PC-9 (cell line): ENCODE data around the gene TRABD. TPM values are rescaled to one million over a fixed set of nuclear protein-coding genes. Genes with fewer than 3 reads are reported as not detected.

Experiments used
- BruUV-seq: library from RNA; stranded (reverse); fragments of 400-500 nt; replicated peaks from 2 replicates; lab custom pipeline; 2021; lab: Mats Ljungman, UMichigan
- CTCF ChIA-PET: fragments of 300-600 bp; sonication (Branson Sonifier 250); formaldehyde crosslinking; loops from one replicate; lab custom pipeline; 2022; ENCODE audit warnings: antibody characterized with exemption; lab: Charles Lee
- POLR2A ChIA-PET: fragments of 300-600 bp; sonication (Branson Sonifier 250); formaldehyde crosslinking; loops from one replicate; lab custom pipeline; 2022; ENCODE audit warnings: antibody characterized with exemption; ENCODE audit not compliant: unreplicated experiment; lab: Charles Lee
- DNase-seq, 2 experiments: peaks; one replicate each; pipeline versions ENCODE4 v3.0.0 to v3.0.0-alpha.2; 2015 to 2022; ENCODE audit warnings: mixed read lengths in 1 of 2
- H2AFZ ChIP-seq: fragments of 200-600 bp; sonication (generic); 2 replicates; pipeline ENCODE4 v1.8.1; 2017; ENCODE audit warnings: antibody characterized with exemption
- H3F3A ChIP-seq: fragments of 200-600 bp; sonication (generic); 2 replicates; pipeline ENCODE4 v1.8.1; 2017; ENCODE audit warnings: antibody characterized with exemption, mild to moderate bottlenecking, low read depth; ENCODE audit not compliant: insufficient read depth
- H3K27ac ChIP-seq: fragments of 200-600 bp; sonication (generic); 2 replicates; pipeline ENCODE4 v1.6.1; 2016; ENCODE audit warnings: mixed run types
- H3K27me3 ChIP-seq: fragments of 200-600 bp; sonication (generic); 2 replicates; pipeline ENCODE4 v1.6.1; 2016; ENCODE audit warnings: low read depth, mixed run types; ENCODE audit not compliant: insufficient read depth
- H3K36me3 ChIP-seq: fragments of 200-600 bp; sonication (generic); 2 replicates; pipeline ENCODE4 v1.6.1; 2016; ENCODE audit warnings: low read depth, mixed run types
- H3K4me1 ChIP-seq: fragments of 200-600 bp; sonication (generic); replicated peaks from 2 replicates; pipeline ENCODE4 v1.6.1; 2016; ENCODE audit warnings: mixed run types; ENCODE audit not compliant: insufficient read depth
- H3K4me2 ChIP-seq: fragments of 200-600 bp; sonication (generic); 2 replicates; pipeline ENCODE4 v1.6.1; 2017; ENCODE audit warnings: mixed run types
- H3K4me3 ChIP-seq: fragments of 200-600 bp; sonication (generic); 2 replicates; pipeline ENCODE4 v1.6.1; 2016; ENCODE audit warnings: mixed run types
- H3K79me2 ChIP-seq: fragments of 200-600 bp; sonication (generic); 2 replicates; pipeline ENCODE4 v1.6.1; 2017; ENCODE audit warnings: low read depth, mixed run types
- H3K9me2 ChIP-seq: fragments of 200-600 bp; sonication (generic); 2 replicates; pipeline ENCODE4 v1.8.1; 2017; ENCODE audit warnings: mild to moderate bottlenecking; ENCODE audit not compliant: insufficient read depth
- H3K9me3 ChIP-seq: fragments of 200-600 bp; sonication (generic); 2 replicates; pipeline ENCODE4 v1.8.1; 2016; ENCODE audit warnings: low read depth; ENCODE audit not compliant: insufficient read depth
- H4K20me1 ChIP-seq: fragments of 200-600 bp; sonication (generic); 2 replicates; pipeline ENCODE4 v1.8.1; 2017; ENCODE audit not compliant: insufficient read depth
- CTCF ChIP-seq: fragments of 200-600 bp; sonication (generic); conservative IDR thresholded peaks from 2 replicates; pipeline ENCODE4 v1.6.1; 2017; ENCODE audit warnings: mixed run types, antibody characterized with exemption, mild to moderate bottlenecking, moderate library complexity
- EZH2 ChIP-seq: fragments of 200-600 bp; sonication (generic); IDR thresholded peaks from 2 replicates; pipeline ENCODE4 v1.8.0; 2017; ENCODE audit warnings: antibody characterized with exemption, low read depth
- intact Hi-C: fragments of 100-400 bp; cut with micrococcal nuclease; formaldehyde crosslinking; loops from one replicate; pipeline ENCODE4 v1.10.0; 2022; ENCODE audit not compliant: unreplicated experiment
- total RNA-seq: library from RNA; stranded (reverse); gene quantifications from 2 replicates; pipeline ENCODE4 v1.2.3, GENCODE V29; 2021

Gene TRABD
- total RNA-seq, 1 experiment from 2014 or later = 68.2 TPM

GRCh38 chr22:50138041-50138440 lies 47.7 kb upstream of the TRABD start:
- Histone ChIP-seq H3K4me2 (no peak overlapping the region), H3K4me3 (no peak overlapping the region), H3K4me1 (no peaks in the 10 kb centered on the region), H3K79me2 (no peaks in the 10 kb centered on the region), H2AFZ (no peak overlapping the region), H3K27ac (no peak overlapping the region), H3K36me3 (no peaks in the 10 kb centered on the region), H3K9me3 (no peaks in the 10 kb centered on the region), H3F3A (no peaks in the 10 kb centered on the region), H3K9me2 (no peaks in the 10 kb centered on the region), H4K20me1 (no peaks in the 10 kb centered on the region), H3K27me3 (peaks cover 10% of the 10 kb centered on the region)
- intact Hi-C loops = no loop called here
- TF ChIP-seq EZH2 = no peak
- TF ChIP-seq CTCF = no peak
- no TSS peak for BruUV-seq
- ChIA-PET POLR2A (no interaction called here), CTCF (no interaction called here)
- no peak for DNase-seq

GRCh38 chr22:50138988-50139387 lies 46.7 kb upstream of the TRABD start:
- Histone ChIP-seq H3K36me3 (no peaks in the 10 kb centered on the region), H3K27ac (no peak overlapping the region), H3K9me2 (no peaks in the 10 kb centered on the region), H3F3A (no peaks in the 10 kb centered on the region), H4K20me1 (no peaks in the 10 kb centered on the region), H3K9me3 (no peaks in the 10 kb centered on the region), H3K4me1 (no peaks in the 10 kb centered on the region), H3K27me3 (peaks cover 7% of the 10 kb centered on the region), H3K79me2 (no peaks in the 10 kb centered on the region), H3K4me2 (no peak overlapping the region), H2AFZ (no peak overlapping the region), H3K4me3 (no peak overlapping the region)
- ChIA-PET CTCF (interaction anchor here (0.6 kb wide), 1 partner anchor 157 kb away, joined by 4 read pairs; no protein-coding TSS in a partner anchor), POLR2A (interaction anchor here (0.6 kb wide), 1 partner anchor 478 kb away, joined by 3 read pairs; no protein-coding TSS in a partner anchor)
- TF ChIP-seq CTCF = no peak
- no peak for TF ChIP-seq EZH2
- BruUV-seq = no TSS peak
- intact Hi-C loops = no loop called here
- no peak for DNase-seq

GRCh38 chr22:50139843-50140415 lies 45.8 kb upstream of the TRABD start:
- Histone ChIP-seq H3K27me3 (no peaks in the 10 kb centered on the region; the same call in 1 of the 2 replicates), H3K4me3 (no peak overlapping the region), H4K20me1 (no peaks in the 10 kb centered on the region), H3K79me2 (no peaks in the 10 kb centered on the region), H3K4me2 (no peak overlapping the region), H3K9me3 (no peaks in the 10 kb centered on the region), H3K9me2 (no peaks in the 10 kb centered on the region), H3K36me3 (no peaks in the 10 kb centered on the region), H3K27ac (no peak overlapping the region), H3K4me1 (no peaks in the 10 kb centered on the region), H2AFZ (no peak overlapping the region), H3F3A (no peaks in the 10 kb centered on the region)
- CTCF ChIA-PET = no interaction called here
- BruUV-seq = no TSS peak
- POLR2A ChIA-PET = interaction anchor here (0.7 kb wide), 1 partner anchor 209 kb away, joined by 3 read pairs; no protein-coding TSS in a partner anchor
- intact Hi-C loops = loop anchor here (10.0 kb wide), 1 partner anchor 105 kb away; no protein-coding TSS in a partner anchor
- no peak for TF ChIP-seq EZH2
- no peak for TF ChIP-seq CTCF
- no peak for DNase-seq
